ENCODE results near the gene DEAF1. TPM values are rescaled to one million over a fixed set of nuclear protein-coding genes. Genes with fewer than 3 reads are reported as not detected.

Gene DEAF1
- total and polyA plus RNA-seq, 2 donors (not counting 3 experiments of a cell fraction or from before 2014, with no cell fraction given) = 43.6 to 55.7 TPM

- Histone ChIP-seq H3K9me3 (replicated peaks; ENCODE audit: control insufficient read depth, insufficient read depth, low read length) (no peaks in the 10 kb centered on the region), H3K4me2 (ENCODE audit: insufficient read depth, low read length) (no peak overlapping the region), H3K79me2 (ENCODE audit: control insufficient read depth, insufficient read depth, low read length) (no peaks in the 10 kb centered on the region), H3K9ac (replicated peaks; ENCODE audit: extremely low read depth, insufficient read depth, low read length) (no peak overlapping the region), H4K20me1 (replicated peaks; ENCODE audit: control insufficient read depth, extremely low read depth, insufficient read depth, low read length) (no peaks in the 10 kb centered on the region), H3K36me3 (ENCODE audit: control insufficient read depth in 2 of 2, extremely low read depth in 1 of 2, insufficient read depth in 2 of 2, low read length in 2 of 2) (peaks cover 0 to 16% of the 10 kb centered on the region in 2 experiments), H3K27me3 (ENCODE audit: control insufficient read depth in 2 of 2, insufficient read depth in 2 of 2, low read length in 2 of 2) (no peaks in the 10 kb centered on the region), H3K4me3 (replicated peaks in 1 of 3; ENCODE audit: insufficient read depth in 1 of 3, low read depth in 1 of 3, low read length in 3 of 3) (no peak overlapping the region), H3K4me1 (ENCODE audit: control insufficient read depth, extremely low read depth, insufficient read depth, low read length) (no peaks in the 10 kb centered on the region), H3K9me1 (replicated peaks; ENCODE audit: control insufficient read depth, extremely low read depth, insufficient read depth, low read length) (no peaks in the 10 kb centered on the region), H3K27ac (ENCODE audit: insufficient read depth, low read depth, low read length) (no peak overlapping the region), H2AFZ (ENCODE audit: low read depth, low read length) (no peak overlapping the region)
- dilution Hi-C loops (cut with MboI; ENCODE audit: extremely low pct_ligation_motif_present, low sequenced_read_pairs) (no loop called here), intact Hi-C loops (cut with micrococcal nuclease) (no loop called here)
- DNase-seq (ENCODE audit: low read depth, low spot score) = no peak
- TF ChIP-seq POLR2AphosphoS5 (IDR thresholded peaks at IDR 0.05; ENCODE audit: insufficient read depth, low read depth, low read length) (no peak), JUN (IDR thresholded peaks at IDR 0.05; ENCODE audit: borderline replicate concordance, insufficient read depth, insufficient read length, low read depth) (no peak), GATA2 (IDR thresholded peaks at IDR 0.05; ENCODE audit: insufficient read depth, insufficient read length, low read depth, low read length) (no peak), MYC (IDR thresholded peaks at IDR 0.05; ENCODE audit: low read depth, low read length) (no peak), FOS (IDR thresholded peaks at IDR 0.05; ENCODE audit: borderline replicate concordance, insufficient read depth, low read length) (no peak), POLR2A (IDR thresholded peaks at IDR 0.05; ENCODE audit: low read depth, low read length) (no peak), EZH2 (IDR thresholded peaks at IDR 0.05; ENCODE audit: borderline replicate concordance, low read depth, low read length, severe bottlenecking) (no peak)
- TF ChIP-seq, protein P1, sequence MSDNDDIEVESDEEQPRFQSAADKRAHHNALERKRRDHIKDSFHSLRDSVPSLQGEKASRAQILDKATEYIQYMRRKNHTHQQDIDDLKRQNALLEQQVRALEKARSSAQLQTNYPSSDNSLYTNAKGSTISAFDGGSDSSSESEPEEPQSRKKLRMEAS (IDR thresholded peaks at IDR 0.05; ENCODE audit: insufficient read depth, insufficient read length) = no peak
- TF ChIP-seq, protein P2, sequence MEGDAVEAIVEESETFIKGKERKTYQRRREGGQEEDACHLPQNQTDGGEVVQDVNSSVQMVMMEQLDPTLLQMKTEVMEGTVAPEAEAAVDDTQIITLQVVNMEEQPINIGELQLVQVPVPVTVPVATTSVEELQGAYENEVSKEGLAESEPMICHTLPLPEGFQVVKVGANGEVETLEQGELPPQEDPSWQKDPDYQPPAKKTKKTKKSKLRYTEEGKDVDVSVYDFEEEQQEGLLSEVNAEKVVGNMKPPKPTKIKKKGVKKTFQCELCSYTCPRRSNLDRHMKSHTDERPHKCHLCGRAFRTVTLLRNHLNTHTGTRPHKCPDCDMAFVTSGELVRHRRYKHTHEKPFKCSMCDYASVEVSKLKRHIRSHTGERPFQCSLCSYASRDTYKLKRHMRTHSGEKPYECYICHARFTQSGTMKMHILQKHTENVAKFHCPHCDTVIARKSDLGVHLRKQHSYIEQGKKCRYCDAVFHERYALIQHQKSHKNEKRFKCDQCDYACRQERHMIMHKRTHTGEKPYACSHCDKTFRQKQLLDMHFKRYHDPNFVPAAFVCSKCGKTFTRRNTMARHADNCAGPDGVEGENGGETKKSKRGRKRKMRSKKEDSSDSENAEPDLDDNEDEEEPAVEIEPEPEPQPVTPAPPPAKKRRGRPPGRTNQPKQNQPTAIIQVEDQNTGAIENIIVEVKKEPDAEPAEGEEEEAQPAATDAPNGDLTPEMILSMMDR (IDR thresholded peaks at IDR 0.05; ENCODE audit: extremely low read depth in 1 of 2, insufficient read depth in 1 of 2, low read depth in 1 of 2, low read length in 2 of 2) = no peak
- FAIRE-seq = no peak
- CTCF ChIA-PET = interaction anchor here (1.1 to 1.6 kb wide), 2 partner anchors 11 to 27 kb away, joined by 3 read pairs; no protein-coding TSS in a partner anchor
- POLR2A ChIA-PET = no interaction called here
- BruUV-seq (replicated peaks) = no TSS peak
Observed at GRCh38 chr11:646214-646613, 48.8 kb downstream of the DEAF1 start.

Data from endothelial cell of umbilical vein (primary cell).